Measurements from ENCODE around the gene REV3L.

The REV3L gene

DNA sequence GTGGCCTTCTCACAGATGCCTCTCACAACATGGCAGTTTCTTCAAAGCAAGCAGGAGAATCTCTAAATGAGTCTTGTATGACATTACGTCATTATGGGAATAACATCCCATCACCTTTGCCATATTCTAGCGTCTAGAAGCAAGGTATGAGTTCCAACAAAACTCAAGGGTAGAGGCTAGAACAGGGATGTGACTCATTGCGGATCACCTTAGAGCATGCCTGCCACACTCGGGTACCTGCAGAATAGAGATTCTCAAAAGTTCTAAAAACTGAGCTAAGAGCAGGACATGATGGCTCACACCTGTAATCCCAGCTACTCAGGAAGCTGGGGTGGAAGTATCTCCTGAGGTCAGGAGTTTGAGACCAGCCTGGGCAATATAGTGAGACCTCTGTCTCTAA is 212.9 kb downstream of the REV3L start:
- TF ChIP-seq, protein P1, sequence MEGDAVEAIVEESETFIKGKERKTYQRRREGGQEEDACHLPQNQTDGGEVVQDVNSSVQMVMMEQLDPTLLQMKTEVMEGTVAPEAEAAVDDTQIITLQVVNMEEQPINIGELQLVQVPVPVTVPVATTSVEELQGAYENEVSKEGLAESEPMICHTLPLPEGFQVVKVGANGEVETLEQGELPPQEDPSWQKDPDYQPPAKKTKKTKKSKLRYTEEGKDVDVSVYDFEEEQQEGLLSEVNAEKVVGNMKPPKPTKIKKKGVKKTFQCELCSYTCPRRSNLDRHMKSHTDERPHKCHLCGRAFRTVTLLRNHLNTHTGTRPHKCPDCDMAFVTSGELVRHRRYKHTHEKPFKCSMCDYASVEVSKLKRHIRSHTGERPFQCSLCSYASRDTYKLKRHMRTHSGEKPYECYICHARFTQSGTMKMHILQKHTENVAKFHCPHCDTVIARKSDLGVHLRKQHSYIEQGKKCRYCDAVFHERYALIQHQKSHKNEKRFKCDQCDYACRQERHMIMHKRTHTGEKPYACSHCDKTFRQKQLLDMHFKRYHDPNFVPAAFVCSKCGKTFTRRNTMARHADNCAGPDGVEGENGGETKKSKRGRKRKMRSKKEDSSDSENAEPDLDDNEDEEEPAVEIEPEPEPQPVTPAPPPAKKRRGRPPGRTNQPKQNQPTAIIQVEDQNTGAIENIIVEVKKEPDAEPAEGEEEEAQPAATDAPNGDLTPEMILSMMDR (IDR thresholded peaks at IDR 0.05; ENCODE audit: low read depth, low read length), result no peak
- Histone ChIP-seq H3K4me3 (ENCODE audit: low read depth, low read length) (no peak overlapping the region), H3K27me3 (ENCODE audit: insufficient read depth, low read depth, severe bottlenecking) (no peaks in the 10 kb centered on the region), H3K27ac (no peak overlapping the region), H3K9me3 (ENCODE audit: severe bottlenecking) (no peaks in the 10 kb centered on the region), H3K36me3 (peaks cover 32% of the 10 kb centered on the region)
- no peak for DNase-seq

DNA sequence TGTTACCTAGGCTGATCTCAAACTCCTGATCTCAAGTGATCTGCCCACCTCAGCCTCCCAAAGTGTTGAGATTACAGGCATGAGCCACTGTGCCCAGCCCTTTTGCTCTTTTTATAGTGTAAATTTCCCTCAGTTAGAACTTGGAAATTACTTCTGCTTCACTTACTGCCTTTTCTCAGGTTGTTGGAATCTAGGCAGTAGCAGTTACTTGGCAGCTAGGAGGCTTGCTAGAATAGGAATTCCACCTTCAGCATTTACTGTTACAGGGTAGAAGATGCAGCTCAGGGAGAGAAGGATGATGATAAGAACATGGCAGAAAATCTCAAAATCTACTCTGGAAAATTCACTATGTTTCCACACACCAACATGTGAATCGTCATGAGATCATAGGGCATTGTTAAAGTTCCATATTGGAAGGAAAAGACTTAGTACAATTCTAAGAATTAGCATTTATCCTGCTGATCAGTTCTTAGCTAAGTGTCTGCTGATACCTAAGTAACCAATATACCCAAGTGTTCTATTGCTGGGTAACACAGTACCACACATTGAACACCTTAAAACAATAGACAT is 213.5 kb downstream of the REV3L start:
- Histone ChIP-seq H3K27ac (no peak overlapping the region), H3K4me3 (ENCODE audit: low read depth, low read length) (no peak overlapping the region), H3K27me3 (ENCODE audit: insufficient read depth, low read depth, severe bottlenecking) (no peaks in the 10 kb centered on the region), H3K36me3 (peaks cover 33% of the 10 kb centered on the region), H3K9me3 (ENCODE audit: severe bottlenecking) (no peaks in the 10 kb centered on the region)
- no peak for DNase-seq
- TF ChIP-seq, protein P1 (IDR thresholded peaks at IDR 0.05; ENCODE audit: low read depth, low read length), result no peak

DNA sequence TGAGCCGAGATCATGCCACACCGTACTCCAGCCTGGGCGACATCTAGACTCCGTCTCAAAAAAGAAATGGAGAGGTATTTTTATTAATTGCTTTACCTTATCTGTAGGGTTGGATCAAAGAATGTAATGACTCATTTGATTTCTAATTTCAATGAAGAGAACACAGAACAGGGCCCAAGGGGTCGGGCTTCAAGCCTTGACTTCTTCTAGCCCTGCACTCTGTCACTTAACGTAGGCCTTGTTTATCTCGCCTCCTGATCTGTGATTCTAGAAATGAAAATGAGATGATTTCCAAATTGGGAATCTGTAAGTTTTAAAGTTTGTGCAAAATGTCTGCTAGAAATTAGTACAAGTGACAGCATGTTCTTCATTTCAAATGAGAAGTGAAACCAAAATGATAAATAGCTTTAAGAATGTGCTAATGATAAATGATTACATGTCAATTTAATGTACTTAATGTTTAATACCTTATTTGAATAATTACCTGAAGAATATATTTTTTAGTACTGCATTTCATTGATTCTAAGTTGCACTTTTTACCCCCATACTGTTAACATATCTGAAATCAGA is 215.2 kb downstream of the REV3L start:
- H3K27me3 ChIP-seq (ENCODE audit: insufficient read depth, low read depth, severe bottlenecking), result no peaks in the 10 kb centered on the region
- TF ChIP-seq, protein P1 (IDR thresholded peaks at IDR 0.05; ENCODE audit: low read depth, low read length), result no peak
- H3K27ac ChIP-seq, result no peak overlapping the region
- no peak overlapping the region for H3K4me3 ChIP-seq (ENCODE audit: low read depth, low read length)
- H3K36me3 ChIP-seq, result peaks cover 31% of the 10 kb centered on the region
- no peaks in the 10 kb centered on the region for H3K9me3 ChIP-seq (ENCODE audit: severe bottlenecking)
- DNase-seq, result no peak

DNA sequence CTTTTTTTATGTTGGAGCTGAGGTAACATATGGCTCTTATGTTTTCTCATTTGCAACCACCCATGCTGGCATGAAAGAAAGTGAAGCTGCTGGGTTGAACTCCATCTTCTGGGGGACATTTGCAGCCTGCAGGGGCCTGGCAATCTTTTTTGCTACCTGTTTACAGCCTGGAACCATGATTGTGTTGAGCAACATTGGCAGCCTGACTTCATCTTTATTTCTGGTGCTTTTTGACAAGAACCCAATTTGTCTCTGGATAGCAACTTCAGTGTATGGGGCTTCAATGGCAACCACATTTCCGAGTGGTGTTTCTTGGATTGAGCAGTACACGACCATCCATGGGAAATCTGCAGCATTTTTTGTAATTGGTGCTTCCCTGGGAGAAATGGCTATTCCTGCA is 216.7 kb downstream of the REV3L start:
- TF ChIP-seq, protein P1 (IDR thresholded peaks at IDR 0.05; ENCODE audit: low read depth, low read length), result no peak
- DNase-seq, result no peak
- Histone ChIP-seq H3K4me3 (ENCODE audit: low read depth, low read length) (no peak overlapping the region), H3K27ac (no peak overlapping the region), H3K36me3 (peaks cover 31% of the 10 kb centered on the region), H3K9me3 (ENCODE audit: severe bottlenecking) (no peaks in the 10 kb centered on the region), H3K27me3 (ENCODE audit: insufficient read depth, low read depth, severe bottlenecking) (no peaks in the 10 kb centered on the region)

DNA sequence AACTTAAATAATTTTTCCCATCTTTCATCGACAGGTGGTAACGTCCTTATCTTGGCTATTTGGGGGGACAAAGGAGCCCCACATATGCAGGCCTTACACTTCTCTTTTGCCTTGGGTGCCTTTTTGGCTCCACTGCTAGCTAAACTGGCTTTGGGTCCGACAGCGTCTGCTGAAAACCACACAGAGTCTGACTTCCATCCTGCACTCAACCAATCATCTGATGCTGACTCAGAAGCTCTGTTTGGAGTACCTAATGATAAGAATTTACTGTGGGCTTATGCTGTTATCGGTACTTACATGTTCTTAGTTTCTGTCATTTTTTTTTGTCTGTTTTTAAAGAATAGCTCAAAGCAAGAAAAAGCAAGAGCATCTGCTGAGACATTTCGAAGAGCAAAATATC is 217.2 kb downstream of the REV3L start:
- Histone ChIP-seq H3K9me3 (ENCODE audit: severe bottlenecking) (no peaks in the 10 kb centered on the region), H3K4me3 (ENCODE audit: low read depth, low read length) (no peak overlapping the region), H3K27ac (no peak overlapping the region), H3K27me3 (ENCODE audit: insufficient read depth, low read depth, severe bottlenecking) (no peaks in the 10 kb centered on the region), H3K36me3 (peaks cover 31% of the 10 kb centered on the region)
- TF ChIP-seq, protein P1 (IDR thresholded peaks at IDR 0.05; ENCODE audit: low read depth, low read length), result no peak
- no peak for DNase-seq

DNA sequence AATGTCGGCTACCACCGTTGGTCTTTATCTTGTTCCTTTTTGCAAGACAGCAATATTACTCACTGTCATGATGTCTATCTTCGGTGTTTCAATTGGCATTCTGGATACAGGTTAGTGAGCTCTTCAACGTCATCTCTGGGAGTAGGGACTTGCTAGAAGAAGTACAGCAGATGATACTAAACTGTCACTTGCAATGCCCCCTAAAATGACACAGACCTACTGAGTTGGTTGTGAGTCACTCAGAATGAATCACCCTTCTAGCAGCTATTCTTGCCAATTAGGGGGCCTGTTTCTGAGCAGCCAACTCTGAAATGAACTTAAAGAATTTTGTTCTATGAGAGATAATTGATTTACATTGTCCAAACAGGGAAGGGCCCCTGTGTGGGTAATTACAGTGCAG is 219.2 kb downstream of the REV3L start:
- Histone ChIP-seq H3K27ac (no peak overlapping the region), H3K4me3 (ENCODE audit: low read depth, low read length) (no peak overlapping the region), H3K9me3 (ENCODE audit: severe bottlenecking) (no peaks in the 10 kb centered on the region), H3K27me3 (ENCODE audit: insufficient read depth, low read depth, severe bottlenecking) (no peaks in the 10 kb centered on the region), H3K36me3 (peaks cover 22% of the 10 kb centered on the region)
- DNase-seq, result no peak
- TF ChIP-seq, protein P1 (IDR thresholded peaks at IDR 0.05; ENCODE audit: low read depth, low read length), result no peak
